HepG2 (cell line): ENCODE measurements around the gene DOCK3. TPM values are rescaled to one million over a fixed set of nuclear protein-coding genes. Genes with fewer than 3 reads are reported as not detected.

ENCODE experiments used
- ARID4A ChIP-seq: sonication (generic); formaldehyde crosslinking; IDR thresholded peaks from 2 replicates; pipeline ENCODE4 v1.5.0; 2020; ENCODE audit warnings: mild to moderate bottlenecking, missing genetic modification reagents, borderline replicate concordance
- ATF1 ChIP-seq: IDR thresholded peaks from 2 replicates; pipeline ENCODE4 v1.6.1; 2016; ENCODE audit warnings: mild to moderate bottlenecking, control low read depth
- ATF3 ChIP-seq: sonication (generic); formaldehyde crosslinking; IDR thresholded peaks from 2 replicates; pipeline ENCODE4 v1.4.0; 2020; ENCODE audit warnings: missing genetic modification reagents
- CBX2 ChIP-seq, 2 experiments: fragments of 200-600 bp in 1 of 2; sonication (generic); formaldehyde crosslinking in 1 of 2; IDR thresholded peaks; 2 replicates each; pipeline versions ENCODE4 v1.7.0 to v1.8.1; 2018 to 2022; ENCODE audit warnings: low read depth in 2 of 2, low read length in 1 of 2, mild to moderate bottlenecking in 1 of 2, missing genetic modification reagents in 1 of 2
- CCAR2 ChIP-seq: fragments of 200-400 bp; formaldehyde crosslinking; optimal IDR thresholded peaks from 2 replicates; pipeline ENCODE3; 2018; ENCODE audit warnings: low read depth, mild to moderate bottlenecking, low read length, moderate library complexity
- E2F5 ChIP-seq: sonication (generic); formaldehyde crosslinking; conservative IDR thresholded peaks from 2 replicates; pipeline ENCODE4 v1.4.0; 2020; ENCODE audit warnings: missing genetic modification reagents
- ETV6 ChIP-seq: sonication (generic); formaldehyde crosslinking; conservative IDR thresholded peaks from 2 replicates; pipeline ENCODE4 v1.4.0; 2020; ENCODE audit warnings: missing genetic modification reagents
- FOSL1 ChIP-seq: sonication (generic); formaldehyde crosslinking; IDR thresholded peaks from 2 replicates; pipeline ENCODE4 v1.9.0; 2021; ENCODE audit warnings: missing genetic modification reagents, borderline replicate concordance
- HMG20A ChIP-seq: IDR thresholded peaks from 2 replicates; pipeline ENCODE4 v1.6.1; 2016; ENCODE audit warnings: borderline replicate concordance
- KMT2B ChIP-seq: IDR thresholded peaks from 2 replicates; pipeline ENCODE4 v1.6.1; 2016; ENCODE audit warnings: missing genetic modification reagents, missing compliant biosample characterization
- MAFG ChIP-seq: sonication (generic); formaldehyde crosslinking; IDR thresholded peaks from 2 replicates; pipeline ENCODE4 v1.5.1; 2020; ENCODE audit warnings: mild to moderate bottlenecking, missing genetic modification reagents
- MAX ChIP-seq: IDR thresholded peaks from 2 replicates; pipeline ENCODE4 v1.6.1; 2012; ENCODE audit warnings: inconsistent platforms
- NAIF1 ChIP-seq: sonication (generic); formaldehyde crosslinking; IDR thresholded peaks from 2 replicates; pipeline ENCODE4 v1.5.0; 2020; ENCODE audit warnings: mild to moderate bottlenecking, missing genetic modification reagents, borderline replicate concordance
- NR2F6 ChIP-seq, 2 experiments: IDR thresholded peaks; 2 replicates each; pipeline ENCODE4 v1.6.1; 2016; ENCODE audit warnings: antibody characterized with exemption in 1 of 2, mild to moderate bottlenecking in 1 of 2
- NRL ChIP-seq: sonication (generic); formaldehyde crosslinking; IDR thresholded peaks from 2 replicates; pipeline ENCODE4 v1.5.0; 2020; ENCODE audit warnings: missing genetic modification reagents, mild to moderate bottlenecking, moderate library complexity, borderline replicate concordance
- SPEN ChIP-seq: sonication (generic); formaldehyde crosslinking; IDR thresholded peaks from 2 replicates; pipeline ENCODE4 v1.5.1; 2020; ENCODE audit warnings: low read depth, mild to moderate bottlenecking, missing genetic modification reagents
- TBP ChIP-seq: sonication (generic); formaldehyde crosslinking; IDR thresholded peaks from 2 replicates; pipeline ENCODE4 v1.5.0; 2020; ENCODE audit warnings: missing genetic modification reagents
- ZC3H13 ChIP-seq: sonication (generic); formaldehyde crosslinking; IDR thresholded peaks from 2 replicates; pipeline ENCODE4 v1.8.1; 2023; ENCODE audit warnings: mild to moderate bottlenecking, missing genetic modification reagents, moderate library complexity
- ZNF224 ChIP-seq: sonication (generic); formaldehyde crosslinking; IDR thresholded peaks from 2 replicates; pipeline ENCODE4 v1.5.0; 2020; ENCODE audit warnings: mild to moderate bottlenecking, missing genetic modification reagents
- ZNF235 ChIP-seq: sonication (generic); formaldehyde crosslinking; IDR thresholded peaks from 2 replicates; pipeline ENCODE4 v1.8.1; 2023; ENCODE audit warnings: mild to moderate bottlenecking, missing genetic modification reagents, borderline replicate concordance
- ZNF33B ChIP-seq: sonication (generic); formaldehyde crosslinking; IDR thresholded peaks from 2 replicates; pipeline ENCODE4 v1.5.1; 2020; ENCODE audit warnings: mild to moderate bottlenecking, missing genetic modification reagents
- ZNF431 ChIP-seq: sonication (generic); formaldehyde crosslinking; IDR thresholded peaks from 2 replicates; pipeline ENCODE4 v1.9.0; 2022; ENCODE audit warnings: missing genetic modification reagents, low read depth, mild to moderate bottlenecking, borderline replicate concordance
- ZNF557 ChIP-seq: sonication (generic); formaldehyde crosslinking; IDR thresholded peaks from 2 replicates; pipeline ENCODE4 v1.4.0; 2020; ENCODE audit warnings: missing genetic modification reagents
- ZNF564 ChIP-seq: sonication (generic); formaldehyde crosslinking; IDR thresholded peaks from 2 replicates; pipeline ENCODE4 v1.8.1; 2023; ENCODE audit warnings: mild to moderate bottlenecking, missing genetic modification reagents
- polyA plus RNA-seq, 8 experiments: library from polyadenylated mRNA; depleted of rRNA in 3 of 8; stranded (reverse) in 7 of 8; unstranded in 1 of 8; fragments of >200 nt; fragmentation: Illumina TruSeq in 4 of 8; extraction: Trizol in 4 of 8; gene quantifications; 2 replicates each; pipeline versions ENCODE4 v1.2.1 to v1.2.3, GENCODE V29; 2011 to 2016; ENCODE audit warnings: low read depth in 4 of 8, missing spikeins in 1 of 8, mixed read lengths in 1 of 8; ENCODE audit not compliant: insufficient read depth in 1 of 8
- total RNA-seq, 5 experiments: library from RNA; depleted of rRNA; stranded (reverse); fragments of >200 nt; fragmentation: Illumina TruSeq; extraction: Trizol; gene quantifications; 2 replicates each; pipeline ENCODE4 v1.2.3, GENCODE V29; 2016; ENCODE audit warnings: low read depth in 1 of 5

DOCK3 gene
- total and polyA plus RNA-seq, 2 of the 13 experiments (the other 11 are each of a cell fraction or from before 2014, with no cell fraction given) = not detected

GRCh38 chr3:51391566-51392354, 717.0 kb downstream of the DOCK3 start (continued):
- TF ChIP-seq CBX2 (IDR thresholded peaks at IDR 0.05; ENCODE audit: low read depth, low read length) (no peak), CBX2 (CRISPR knock-in tag; IDR thresholded peaks at IDR 0.05; ENCODE audit: low read depth) (peak; percentile 53; the same call in 1 of the 2 replicates), ARID4A (no peak; the same call in 1 of the 2 replicates), E2F5 (CRISPR knock-in tag) (no peak), ETV6 (CRISPR knock-in tag) (no peak), TBP (CRISPR knock-in tag) (no peak), NAIF1 (CRISPR knock-in tag) (no peak), MAX (peak; percentile 25; the same call in 1 of the 2 replicates), NR2F6 (IDR thresholded peaks at IDR 0.05) (no peak), NR2F6 (CRISPR knock-in tag; IDR thresholded peaks at IDR 0.05) (no peak), ZNF224 (CRISPR knock-in tag) (no peak), ATF1 (CRISPR knock-in tag) (no peak), ATF3 (no peak), NRL (CRISPR knock-in tag) (0 out of 2 replicates have a peak, but pooled peaks have one; percentile 18), CCAR2 (no peak), KMT2B (CRISPR knock-in tag) (no peak), ZC3H13 (peak; percentile 40), MAFG (CRISPR knock-in tag) (0 out of 2 replicates have a peak, but pooled peaks have one; percentile 9), ZNF33B (CRISPR knock-in tag) (0 out of 2 replicates have a peak, but pooled peaks have one; percentile 43), ZNF564 (CRISPR knock-in tag) (no peak), FOSL1 (CRISPR knock-in tag) (no peak), ZNF431 (CRISPR knock-in tag) (0 out of 2 replicates have a peak, but pooled peaks have one; percentile 45), ZNF557 (CRISPR knock-in tag) (no peak), HMG20A (CRISPR knock-in tag) (no peak), SPEN (CRISPR knock-in tag) (no peak), ZNF235 (CRISPR knock-in tag) (no peak)
